ENCODE results near the gene P2RY10. TPM values are rescaled to one million over a fixed set of nuclear protein-coding genes. Genes with fewer than 3 reads are reported as not detected.
A peak's percentile ranks its signal among the peaks of the same experiment; 100 is the strongest.
"Not testable (repeated sequence)": the region's sequence is repeated elsewhere in the genome, so short reads cannot be mapped to it uniquely, and the experiment has no call there.

The P2RY10 gene, protein sequence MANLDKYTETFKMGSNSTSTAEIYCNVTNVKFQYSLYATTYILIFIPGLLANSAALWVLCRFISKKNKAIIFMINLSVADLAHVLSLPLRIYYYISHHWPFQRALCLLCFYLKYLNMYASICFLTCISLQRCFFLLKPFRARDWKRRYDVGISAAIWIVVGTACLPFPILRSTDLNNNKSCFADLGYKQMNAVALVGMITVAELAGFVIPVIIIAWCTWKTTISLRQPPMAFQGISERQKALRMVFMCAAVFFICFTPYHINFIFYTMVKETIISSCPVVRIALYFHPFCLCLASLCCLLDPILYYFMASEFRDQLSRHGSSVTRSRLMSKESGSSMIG
- polyA plus RNA-seq (ENCODE audit: insufficient read length) = 0.54 TPM

DNA sequence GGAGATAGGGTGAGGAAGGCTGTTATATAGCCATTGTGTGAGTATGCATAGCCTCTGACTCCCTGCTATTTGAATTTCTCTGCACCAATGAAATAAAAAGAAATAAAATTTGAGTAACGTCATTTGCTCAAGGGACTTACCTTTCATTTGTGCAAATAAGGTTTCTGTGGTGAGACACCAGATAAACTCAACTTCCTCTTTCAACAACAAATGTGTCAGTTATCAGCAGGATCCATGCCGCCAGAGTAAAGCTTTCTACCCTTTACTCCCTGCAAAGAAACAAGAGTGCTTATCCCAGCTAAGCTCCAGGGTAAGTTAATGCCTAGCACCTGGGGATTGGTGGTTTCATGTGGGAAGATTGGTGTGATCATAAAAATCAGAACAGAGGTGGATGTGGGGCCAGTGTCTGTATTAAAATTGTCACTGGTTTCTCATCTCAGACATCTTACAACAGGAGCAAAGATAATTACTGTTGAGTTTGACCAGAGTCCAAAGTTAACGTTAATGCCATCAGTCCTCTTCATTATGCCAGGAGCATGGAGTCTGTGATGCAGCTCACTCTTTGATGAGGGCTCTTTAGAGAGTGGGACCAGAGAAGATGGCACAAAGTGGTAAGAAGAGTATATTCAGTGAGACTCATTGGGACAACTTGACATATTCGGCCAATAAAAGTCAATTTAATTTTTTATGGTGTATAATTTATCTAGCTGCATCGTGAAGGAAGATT lies at the start of gene P2RY10:
Gene P2RY10 (plus strand): TSS at position 206 of the 727 bp plus-strand sequence. CDS start 15,130 bp downstream, outside the sequence.
- no peak for DNase-seq

DNA sequence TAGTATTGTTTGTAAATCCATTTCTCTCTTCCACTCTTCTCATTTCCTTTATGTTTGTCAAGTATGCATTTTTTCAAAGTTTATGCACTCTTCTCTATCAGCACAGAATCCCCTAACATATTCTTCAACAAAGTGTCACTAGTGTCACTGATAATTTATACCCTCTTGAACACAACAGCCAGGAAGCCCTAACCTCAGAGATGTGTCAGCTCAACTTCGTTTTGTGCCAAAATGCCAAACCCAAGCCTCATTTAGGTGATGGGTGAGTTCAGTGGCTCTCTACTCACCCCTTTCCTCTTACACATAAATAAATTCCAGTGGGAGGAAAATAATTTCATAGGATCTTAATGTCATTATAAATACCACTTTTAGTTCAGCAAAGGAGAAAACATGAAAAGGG lies 22.4 kb upstream of the P2RY10 start:
- DNase-seq = no peak

GRCh38 chrX:78923198-78924015 lies 21.8 kb upstream of the P2RY10 start:
- DNase-seq = no peak

GRCh38 chrX:78931814-78932213 lies 13.4 kb upstream of the P2RY10 start:
- peak; percentile 73 for DNase-seq

DNA sequence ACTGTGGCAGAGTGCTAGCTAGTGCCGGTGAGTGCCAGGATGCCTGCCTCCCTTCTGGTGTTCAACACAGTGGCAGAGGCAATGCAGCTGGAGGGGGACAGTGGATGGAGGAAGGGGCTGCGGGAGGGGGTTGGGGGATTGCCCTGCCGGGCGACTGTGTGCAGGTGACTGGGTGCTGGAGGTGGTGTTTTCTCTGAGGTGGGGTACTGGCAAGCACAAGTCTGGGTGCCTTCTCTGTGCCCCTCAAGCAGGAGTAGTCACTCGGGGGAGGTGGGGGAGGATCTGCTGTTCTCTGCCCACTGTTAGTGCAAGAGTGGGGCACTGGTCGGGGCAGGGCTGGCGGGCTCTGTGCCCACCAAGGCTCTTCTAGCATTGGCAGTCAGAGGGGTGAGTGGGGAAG lies 10.3 kb upstream of the P2RY10 start:
- no peak for DNase-seq

- DNase-seq = no peak
Measured at GRCh38 chrX:78944351-78944750, 840 bp upstream of the P2RY10 start.

DNA sequence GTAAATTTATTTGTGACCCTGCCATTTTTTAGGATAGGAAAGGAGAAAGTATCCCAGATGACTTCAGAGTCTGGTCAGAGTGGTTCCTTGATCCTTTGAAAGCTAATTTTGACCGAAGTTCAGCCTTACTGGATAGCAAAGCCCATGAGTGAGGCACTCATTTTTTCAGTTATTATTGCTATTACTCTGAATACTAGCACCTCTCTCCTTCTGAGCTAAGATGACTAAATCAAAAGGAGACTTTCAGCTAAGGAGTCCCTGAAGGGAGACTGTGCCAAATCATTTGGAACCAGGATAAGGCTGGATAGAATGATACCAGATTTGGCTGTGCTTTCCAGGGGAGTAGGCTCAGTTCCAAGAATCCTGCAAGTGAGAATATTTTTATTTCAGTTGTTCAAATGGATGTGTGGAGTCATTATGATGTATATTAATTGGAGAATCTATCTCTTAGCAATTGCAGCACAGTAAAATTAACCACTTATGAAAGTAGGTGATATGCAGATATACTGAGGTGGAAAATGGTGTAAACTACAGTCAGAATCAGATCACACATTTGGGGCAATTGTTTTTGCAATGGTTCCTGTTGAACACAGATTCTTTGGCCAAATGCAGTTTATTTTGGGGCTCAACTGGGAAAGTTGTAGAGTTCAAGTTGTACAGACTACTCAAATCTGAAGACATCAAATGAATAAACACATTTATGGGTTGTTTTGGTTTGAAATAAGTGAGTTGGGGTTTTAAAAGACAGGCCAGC lies 1.2 kb downstream of the P2RY10 start:
- DNase-seq = no peak

DNA sequence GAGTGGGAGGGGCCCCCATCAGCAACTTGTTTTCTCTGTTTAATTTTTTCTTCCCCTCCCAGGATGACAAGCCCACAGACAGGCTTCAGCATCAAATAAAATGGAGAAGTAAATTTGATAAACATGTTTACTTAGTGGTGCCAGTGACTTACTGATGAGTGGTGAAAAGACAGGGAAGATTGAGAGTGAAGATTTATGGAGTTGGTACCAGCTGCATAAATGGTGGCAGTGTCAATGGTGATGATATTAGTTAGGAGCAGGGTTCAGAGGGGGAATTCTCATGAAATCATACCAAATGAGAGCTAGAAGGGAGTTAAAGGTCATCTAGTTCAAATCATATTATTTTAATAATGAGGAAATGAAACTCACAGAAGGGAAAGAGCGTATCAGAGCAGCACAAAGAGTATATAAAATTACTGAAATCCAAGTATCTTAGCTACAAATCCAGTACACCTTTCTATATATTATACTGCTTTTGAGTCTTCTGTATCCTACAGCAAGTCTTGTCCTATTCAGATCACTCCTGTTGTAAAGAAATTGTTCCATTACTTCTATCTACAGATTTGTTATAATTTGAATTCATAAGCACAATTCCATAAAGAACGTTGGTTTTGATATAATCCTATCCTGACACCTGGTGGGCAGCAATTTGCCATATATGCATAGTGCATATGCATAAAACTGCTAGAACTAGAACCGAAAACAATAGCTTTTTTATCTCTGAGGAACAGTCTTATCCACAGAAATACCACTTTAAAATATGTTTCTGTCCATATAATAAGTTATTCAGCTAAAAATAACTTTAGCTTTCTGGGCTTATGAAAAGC lies 5.0 kb downstream of the P2RY10 start:
- no peak for DNase-seq

DNA sequence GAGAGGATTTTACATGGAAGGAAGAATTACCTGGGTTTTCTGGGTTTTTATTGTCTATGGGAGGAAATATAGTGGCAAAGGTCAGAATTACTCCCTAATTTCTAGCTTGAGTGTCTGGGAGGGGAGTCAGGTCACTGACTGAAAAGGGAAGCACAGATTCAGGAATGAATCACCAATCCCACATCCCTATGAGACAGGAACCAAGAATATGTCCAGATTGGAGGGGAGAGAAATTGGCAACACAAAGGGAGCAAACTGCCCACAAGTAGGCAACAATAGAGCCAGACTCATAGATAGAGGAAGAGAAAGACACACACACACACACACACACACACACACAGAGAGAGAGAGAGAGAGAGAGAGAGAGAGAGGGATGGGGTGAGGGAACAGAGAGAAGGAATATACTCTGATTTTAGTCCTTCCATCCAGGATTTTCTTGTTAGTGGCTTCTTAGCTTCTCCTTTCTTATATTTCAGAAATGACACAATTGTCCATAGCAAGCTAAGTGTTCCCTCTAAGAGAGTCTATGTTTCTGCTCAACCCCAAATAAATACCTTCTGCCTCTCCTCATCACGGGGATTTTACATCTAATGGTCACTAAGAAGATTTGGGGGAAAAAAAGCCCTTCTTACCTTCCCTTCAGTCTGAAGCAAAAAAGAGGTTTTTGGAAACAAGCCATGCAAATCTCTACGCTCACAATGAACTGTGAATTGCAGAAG lies 12.0 kb downstream of the P2RY10 start:
- no peak for DNase-seq

DNA sequence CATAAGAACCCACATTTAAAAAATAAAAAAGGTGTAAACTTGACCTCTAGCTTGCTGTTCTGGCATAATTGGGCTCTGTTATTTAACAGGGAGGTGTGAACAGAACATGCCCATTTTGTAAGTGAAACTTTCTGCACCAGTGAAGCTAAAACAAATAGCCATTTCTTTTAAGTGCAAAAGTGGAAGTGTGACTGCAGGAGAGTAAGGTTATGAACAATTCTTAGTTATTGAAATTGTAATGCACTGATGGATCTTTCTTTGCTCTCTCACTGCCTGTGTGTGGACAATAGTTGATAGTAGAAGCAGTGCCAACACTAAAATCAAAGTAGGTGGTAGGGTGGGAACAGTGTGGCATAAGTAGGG lies 12.6 kb downstream of the P2RY10 start:
- DNase-seq = no peak

DNA sequence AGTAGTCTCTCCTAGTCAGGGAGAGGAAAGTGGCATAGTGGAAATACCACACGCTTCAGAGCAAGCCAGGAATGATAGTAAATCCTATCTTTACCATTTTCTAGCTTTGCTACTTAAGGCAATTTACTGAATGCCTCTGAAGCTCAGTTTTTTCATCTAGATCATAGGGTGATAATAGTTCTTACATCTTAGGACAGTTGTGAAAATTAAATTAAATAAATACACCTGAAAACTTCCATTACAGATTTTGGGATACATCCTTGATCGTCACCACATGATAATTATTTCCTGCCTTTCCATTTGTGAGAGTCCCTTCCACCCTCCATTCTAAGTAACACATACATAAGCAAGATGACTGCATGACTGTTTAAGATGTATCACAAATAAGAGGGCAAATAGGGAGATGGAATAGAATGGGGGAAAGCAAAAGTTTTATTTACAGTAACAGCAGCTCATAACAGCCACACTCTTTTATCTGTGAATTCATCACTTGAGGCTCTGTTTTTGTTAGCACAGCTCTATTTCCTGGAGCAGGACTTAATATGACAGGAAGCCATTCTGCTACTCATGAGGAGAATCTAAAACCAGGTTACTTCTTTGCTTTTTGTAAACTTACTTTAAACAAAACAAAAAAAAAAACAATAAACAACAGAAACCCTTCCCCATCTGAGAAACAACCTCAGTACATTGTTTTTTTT lies 13.4 kb downstream of the P2RY10 start:
- no peak for DNase-seq

DNA sequence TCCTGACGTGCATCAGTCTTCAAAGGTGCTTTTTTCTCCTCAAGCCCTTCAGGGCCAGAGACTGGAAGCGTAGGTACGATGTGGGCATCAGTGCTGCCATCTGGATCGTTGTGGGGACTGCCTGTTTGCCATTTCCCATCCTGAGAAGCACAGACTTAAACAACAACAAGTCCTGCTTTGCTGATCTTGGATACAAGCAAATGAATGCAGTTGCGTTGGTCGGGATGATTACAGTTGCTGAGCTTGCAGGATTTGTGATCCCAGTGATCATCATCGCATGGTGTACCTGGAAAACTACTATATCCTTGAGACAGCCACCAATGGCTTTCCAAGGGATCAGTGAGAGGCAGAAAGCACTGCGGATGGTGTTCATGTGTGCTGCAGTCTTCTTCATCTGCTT lies 15.7 kb downstream of the P2RY10 start:
- DNase-seq = no peak

- DNase-seq = no peak
Measured at GRCh38 chrX:78964598-78964997, 19.4 kb downstream of the P2RY10 start.

DNA sequence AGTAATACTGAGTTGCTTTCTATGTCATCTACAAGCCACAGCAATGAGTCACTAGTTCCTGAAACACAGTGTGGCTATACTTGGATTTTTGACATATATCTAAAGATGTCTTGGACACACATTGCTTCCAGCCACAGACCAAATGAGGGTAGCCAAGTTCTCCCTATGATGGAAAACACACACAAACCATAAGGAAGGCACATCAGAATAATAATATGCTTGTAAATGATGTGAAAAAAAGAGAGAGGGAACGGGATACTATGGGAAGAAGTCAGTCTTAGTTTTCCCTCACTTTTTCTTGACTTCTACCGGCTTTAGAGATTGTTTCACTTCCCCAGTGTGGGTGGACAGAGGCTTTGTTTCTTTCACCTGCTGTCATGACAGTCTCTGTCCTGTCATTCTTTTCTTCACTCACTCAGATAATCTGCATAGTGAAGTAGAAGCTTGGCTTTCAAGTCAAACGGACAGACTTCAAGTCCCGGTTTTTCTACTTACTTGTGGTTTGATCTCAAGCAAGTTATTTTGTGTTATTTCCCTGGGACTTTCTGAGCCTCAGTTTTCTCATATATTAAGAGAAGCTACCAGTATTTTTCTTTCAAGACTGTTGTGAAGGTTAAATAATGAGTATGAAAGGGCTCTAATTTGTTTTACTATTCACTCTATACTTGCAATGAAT lies 34.7 kb downstream of the P2RY10 start:
- peak; percentile 12 for DNase-seq

DNA sequence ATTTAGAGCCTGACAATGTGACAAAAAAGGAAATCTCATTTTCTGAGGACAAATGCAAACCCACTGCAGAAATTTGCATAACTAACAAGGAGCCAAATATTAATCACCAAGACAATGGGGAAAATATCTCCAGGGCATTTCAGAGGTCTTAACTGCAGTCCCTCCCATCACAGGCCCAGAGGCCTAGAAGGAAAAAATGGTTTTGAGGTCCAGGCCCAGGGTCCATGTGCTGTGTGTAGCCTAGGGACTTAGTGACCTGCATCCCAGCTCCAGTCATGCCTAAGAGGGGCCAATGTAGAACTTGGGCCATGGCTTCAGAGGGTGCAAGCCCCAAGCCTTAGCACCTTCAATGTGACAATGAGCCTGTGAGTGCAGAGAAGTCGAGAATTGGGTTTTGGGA lies 44.2 kb downstream of the P2RY10 start:
- DNase-seq = no peak

DNA sequence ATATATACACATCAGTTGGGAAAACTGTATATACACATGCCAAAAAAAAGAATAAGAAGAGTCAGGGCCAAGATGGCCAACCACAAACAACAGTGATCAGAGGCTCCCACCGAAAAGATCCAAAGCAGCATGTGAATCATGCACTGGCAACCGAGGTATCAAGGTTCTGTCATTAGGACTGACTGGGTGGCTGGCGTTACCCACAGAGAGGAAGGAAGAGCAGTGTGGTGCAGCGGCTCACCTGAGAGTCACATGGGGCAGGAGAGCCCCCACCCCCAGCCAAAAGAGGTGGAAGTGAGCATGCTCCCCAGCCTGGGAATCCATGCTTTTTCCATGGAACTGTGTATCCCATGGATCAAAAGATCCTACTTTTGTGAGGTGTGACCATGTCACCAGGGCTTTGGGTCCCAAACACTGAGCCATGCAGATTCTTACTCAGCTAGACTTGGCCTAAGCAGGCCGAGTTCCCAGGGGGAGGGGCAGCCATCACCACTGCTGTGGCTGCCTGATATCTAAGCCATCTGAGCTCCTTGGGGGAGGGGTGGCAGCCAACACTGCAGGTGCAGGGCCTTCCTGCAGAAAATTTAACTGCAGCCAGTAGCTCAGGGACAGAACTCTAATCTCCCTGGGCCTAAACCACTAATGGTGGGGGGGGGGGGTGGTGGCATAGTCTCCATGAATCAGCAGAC lies 52.8 kb downstream of the P2RY10 start:
- DNase-seq = no peak

- DNase-seq = not testable (repeated sequence)
Measured at GRCh38 chrX:79007540-79007939, 62.3 kb downstream of the P2RY10 start.
